CD4-positive, alpha-beta T cell (primary cell): ENCODE measurements around the gene NAT10. TPM values are rescaled to one million over a fixed set of nuclear protein-coding genes. Genes with fewer than 3 reads are reported as not detected.

Source experiments
- ATAC-seq: fragments of 200-7000 bp; cut with Tn5 transposase; one replicate; pipeline ENCODE4 v1.10.0; 2022; ENCODE audit warnings: mild to moderate bottlenecking; ENCODE audit not compliant: poor library complexity
- CTCF ChIA-PET: fragments of 350-600 bp; sonication (Branson Sonifier 250); formaldehyde crosslinking; loops from one replicate; lab custom pipeline; 2021; ENCODE audit warnings: antibody characterized with exemption, inconsistent platforms; lab: Charles Lee
- POLR2A ChIA-PET: fragments of 350-600 bp; sonication (Branson Sonifier 250); formaldehyde crosslinking; loops from one replicate; lab custom pipeline; 2021; ENCODE audit warnings: antibody characterized with exemption, inconsistent platforms; lab: Charles Lee
- DNase-seq, 14 experiments: peaks; one replicate each; pipeline ENCODE4 v3.0.0-alpha.2; 2013 to 2020; ENCODE audit warnings: mixed read lengths in 2 of 14
- H3K27ac ChIP-seq, 2 donors: one replicate each; pipeline versions ENCODE4 v1.5.1 to v1.7.0; 2013; ENCODE audit warnings: low read length in 2 of 2, low read depth in 1 of 2, mild to moderate bottlenecking in 1 of 2
- H3K27me3 ChIP-seq, 2 experiments: 1 replicate in 1 of 2; 2 replicates in 1 of 2; pipeline versions ENCODE4 v1.6.1 to v1.7.0; 2013; ENCODE audit warnings: low read length in 2 of 2, control low read depth in 1 of 2, mild to moderate bottlenecking in 1 of 2, moderate library complexity in 1 of 2; ENCODE audit not compliant: insufficient read depth in 2 of 2, control insufficient read depth in 1 of 2
- H3K36me3 ChIP-seq: one replicate; pipeline ENCODE4 v1.6.1; 2013; ENCODE audit warnings: low read length, control low read depth; ENCODE audit not compliant: insufficient read depth
- H3K4me1 ChIP-seq: one replicate; pipeline ENCODE4 v1.6.1; 2013; ENCODE audit warnings: low read length, control low read depth; ENCODE audit not compliant: insufficient read depth
- H3K4me3 ChIP-seq: one replicate; pipeline ENCODE4 v1.5.1; 2013; ENCODE audit warnings: mild to moderate bottlenecking, low read length, moderate library complexity
- H3K9me3 ChIP-seq, 2 experiments: 1 replicate in 1 of 2; 2 replicates in 1 of 2; pipeline versions ENCODE4 v1.6.1 to v1.7.0; 2013; ENCODE audit warnings: low read length in 2 of 2, mild to moderate bottlenecking in 2 of 2, control low read depth in 1 of 2, moderate library complexity in 1 of 2; ENCODE audit not compliant: control insufficient read depth in 1 of 2, insufficient read depth in 1 of 2
- H3K27ac Mint-ChIP-seq: one replicate; pipeline ENCODE4 v1.8.0; 2020; ENCODE audit warnings: mixed read lengths
- H3K27me3 Mint-ChIP-seq: one replicate; pipeline ENCODE4 v1.8.0; 2021; ENCODE audit warnings: mixed read lengths
- H3K36me3 Mint-ChIP-seq: one replicate; pipeline ENCODE4 v1.8.0; 2021; ENCODE audit warnings: low read depth, mixed read lengths
- H3K4me1 Mint-ChIP-seq: one replicate; pipeline ENCODE4 v1.8.0; 2021; ENCODE audit warnings: low read depth, mixed read lengths
- H3K4me3 Mint-ChIP-seq: one replicate; pipeline ENCODE4 v1.8.0; 2020; ENCODE audit warnings: mild to moderate bottlenecking, mixed read lengths
- H3K9me3 Mint-ChIP-seq: one replicate; pipeline ENCODE4 v1.8.0; 2020; ENCODE audit warnings: mixed read lengths
- intact Hi-C, 2 experiments: fragments of 100-400 bp; cut with DNase I in 1 of 2; cut with micrococcal nuclease in 1 of 2; formaldehyde crosslinking; loops; one replicate each; pipeline versions ENCODE4 v1.15.1 to v1.9.0; 2023 to 2025; cut with DNase I, micrococcal nuclease
- total RNA-seq, 174 experiments: library from RNA in 2 of 174; stranded (reverse) in 2 of 174; gene quantifications; one replicate each; pipeline ENCODE4 v1.2.3 and lab custom pipeline; 2021 to 2026
- TF ChIP-seq, protein P1 (sequence below): fragments of 200-600 bp; IDR thresholded peaks from one replicate; pipeline ENCODE4 v1.8.0; 2022; ENCODE audit warnings: antibody characterized with exemption, mild to moderate bottlenecking

Gene NAT10
- total RNA-seq, 2 experiments from 2014 or later, result 50.1 to 55.6 TPM

DNA sequence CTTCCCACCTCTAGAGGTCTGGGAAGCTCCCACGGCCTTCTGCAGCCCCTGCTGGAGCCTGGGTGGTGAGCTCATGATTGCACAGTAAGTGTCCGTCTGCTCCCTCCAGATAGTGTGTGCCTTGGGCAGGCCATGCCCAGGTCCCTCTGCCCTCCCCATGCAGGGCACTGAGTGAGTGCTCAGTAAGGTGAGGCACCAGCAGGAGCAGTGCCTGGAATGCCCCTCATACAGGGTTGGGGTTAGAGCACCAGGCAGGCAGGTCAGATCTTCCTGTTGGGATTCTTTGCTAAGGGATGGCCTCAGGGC is 50.3 kb downstream of the NAT10 start:
- H3K27me3 ChIP-seq, result no peaks in the 10 kb centered on the region
- no peaks in the 10 kb centered on the region for H3K9me3 ChIP-seq
- peaks cover under 1% of the 10 kb centered on the region for H3K36me3 ChIP-seq
- Mint-ChIP-seq H3K27ac (no peak overlapping the region), H3K9me3 (no peaks in the 10 kb centered on the region), H3K4me1 (peaks cover 8% of the 10 kb centered on the region), H3K27me3 (no peaks in the 10 kb centered on the region), H3K4me3 (no peak overlapping the region), H3K36me3 (no peaks in the 10 kb centered on the region)
- no peak for DNase-seq
- CTCF ChIA-PET, result interaction anchor here (2.8 kb wide), 1 partner anchor 19 kb away, joined by 8 read pairs; no protein-coding TSS in a partner anchor
- TF ChIP-seq, protein P1, sequence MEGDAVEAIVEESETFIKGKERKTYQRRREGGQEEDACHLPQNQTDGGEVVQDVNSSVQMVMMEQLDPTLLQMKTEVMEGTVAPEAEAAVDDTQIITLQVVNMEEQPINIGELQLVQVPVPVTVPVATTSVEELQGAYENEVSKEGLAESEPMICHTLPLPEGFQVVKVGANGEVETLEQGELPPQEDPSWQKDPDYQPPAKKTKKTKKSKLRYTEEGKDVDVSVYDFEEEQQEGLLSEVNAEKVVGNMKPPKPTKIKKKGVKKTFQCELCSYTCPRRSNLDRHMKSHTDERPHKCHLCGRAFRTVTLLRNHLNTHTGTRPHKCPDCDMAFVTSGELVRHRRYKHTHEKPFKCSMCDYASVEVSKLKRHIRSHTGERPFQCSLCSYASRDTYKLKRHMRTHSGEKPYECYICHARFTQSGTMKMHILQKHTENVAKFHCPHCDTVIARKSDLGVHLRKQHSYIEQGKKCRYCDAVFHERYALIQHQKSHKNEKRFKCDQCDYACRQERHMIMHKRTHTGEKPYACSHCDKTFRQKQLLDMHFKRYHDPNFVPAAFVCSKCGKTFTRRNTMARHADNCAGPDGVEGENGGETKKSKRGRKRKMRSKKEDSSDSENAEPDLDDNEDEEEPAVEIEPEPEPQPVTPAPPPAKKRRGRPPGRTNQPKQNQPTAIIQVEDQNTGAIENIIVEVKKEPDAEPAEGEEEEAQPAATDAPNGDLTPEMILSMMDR, result no peak
- no peak overlapping the region for H3K27ac ChIP-seq
- peaks cover 6% of the 10 kb centered on the region for H3K4me1 ChIP-seq
- no peak overlapping the region for H3K4me3 ChIP-seq
- intact Hi-C loops, result no loop called here
- POLR2A ChIA-PET, result no interaction called here
- ATAC-seq, result no peak

DNA sequence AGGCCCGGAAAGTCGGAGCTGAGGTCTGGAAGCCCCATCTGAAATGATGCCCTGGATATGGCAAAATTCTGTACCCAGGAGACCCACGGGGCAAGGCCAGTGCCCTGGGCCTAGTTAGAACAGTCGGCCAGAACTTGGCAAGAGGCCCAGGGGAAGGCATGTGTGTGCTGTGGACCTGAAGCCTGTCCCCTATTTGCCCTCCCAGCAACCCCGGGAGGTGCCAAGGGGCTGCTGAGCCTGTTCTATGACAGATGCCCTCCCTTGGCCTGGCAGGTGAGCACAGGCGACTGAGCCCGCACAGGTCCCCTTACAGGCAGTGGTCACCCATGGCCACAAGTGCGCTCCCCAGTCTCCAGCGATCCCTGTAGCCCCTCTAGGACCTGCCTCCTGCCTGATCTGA is 51.7 kb downstream of the NAT10 start:
- Histone ChIP-seq H3K36me3 (no peaks in the 10 kb centered on the region), H3K9me3 (no peaks in the 10 kb centered on the region), H3K27ac (no peak overlapping the region), H3K4me3 (no peak overlapping the region), H3K4me1 (peaks cover 6% of the 10 kb centered on the region), H3K27me3 (no peaks in the 10 kb centered on the region)
- DNase-seq (no peak), ATAC-seq (no peak)
- TF ChIP-seq, protein P1, result no peak
- Mint-ChIP-seq H3K27me3 (no peaks in the 10 kb centered on the region), H3K9me3 (no peaks in the 10 kb centered on the region), H3K36me3 (no peaks in the 10 kb centered on the region), H3K4me3 (no peak overlapping the region), H3K4me1 (peaks cover 8% of the 10 kb centered on the region), H3K27ac (no peak overlapping the region)
- POLR2A ChIA-PET, result no interaction called here
- intact Hi-C loops, result no loop called here
- CTCF ChIA-PET, result interaction anchor here (1.5 to 2.8 kb wide), 2 partner anchors 8 to 17 kb away, joined by 3 to 8 read pairs; no protein-coding TSS in a partner anchor

DNA sequence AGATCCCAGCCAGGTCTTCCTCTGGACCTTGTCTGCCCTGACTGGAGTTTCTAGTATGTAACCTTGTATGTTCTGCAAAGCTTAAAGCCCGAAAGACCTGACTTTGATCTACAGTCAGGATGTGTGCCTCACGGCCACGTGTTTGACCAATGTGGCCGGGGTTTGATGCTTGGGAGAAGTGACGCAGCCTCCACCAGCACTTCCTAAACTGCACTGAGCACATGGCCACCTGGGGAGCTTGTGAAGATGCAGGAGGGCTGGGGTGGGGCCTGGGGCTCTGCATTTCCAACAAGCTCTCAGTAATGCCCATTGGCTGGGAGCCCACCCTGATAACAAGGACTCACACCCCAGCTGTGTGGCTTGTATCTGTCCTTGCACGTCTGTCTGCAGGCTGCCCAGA is 53.2 kb downstream of the NAT10 start:
- Mint-ChIP-seq H3K4me3 (no peak overlapping the region), H3K9me3 (no peaks in the 10 kb centered on the region), H3K36me3 (no peaks in the 10 kb centered on the region), H3K27me3 (no peaks in the 10 kb centered on the region), H3K4me1 (peaks cover 3% of the 10 kb centered on the region), H3K27ac (no peak overlapping the region)
- TF ChIP-seq, protein P1, result no peak
- Histone ChIP-seq H3K36me3 (no peaks in the 10 kb centered on the region), H3K27ac (no peak overlapping the region), H3K9me3 (no peaks in the 10 kb centered on the region), H3K4me3 (no peak overlapping the region), H3K4me1 (peaks cover 6% of the 10 kb centered on the region), H3K27me3 (no peaks in the 10 kb centered on the region)
- peak in 3 of 14 experiments; percentile 16 to 33 (median 20) for DNase-seq
- CTCF ChIA-PET, result interaction anchor here (2.6 kb wide), 1 partner anchor 16 kb away, joined by 8 read pairs; no protein-coding TSS in a partner anchor
- POLR2A ChIA-PET, result no interaction called here
- intact Hi-C loops, result no loop called here
- ATAC-seq, result no peak
